Sigmoid colon (tissue), 4 donors: ENCODE data around the gene SWAP70.

Experiments used
- EP300 ChIP-seq, 4 donors: sonication (generic); formaldehyde crosslinking; IDR thresholded peaks; one replicate each; pipeline ENCODE4 v1.6.1; 2017; ENCODE audit warnings: antibody characterized with exemption in 4 of 4
- POLR2AphosphoS5 ChIP-seq, 4 donors: sonication (generic); formaldehyde crosslinking; IDR thresholded peaks; one replicate each; pipeline ENCODE4 v1.6.1; 2017; ENCODE audit warnings: antibody characterized with exemption in 4 of 4
- TF ChIP-seq, protein P1 (sequence below), 4 experiments: fragments of 450-650 bp in 3 of 4; fragments of 200-600 bp in 1 of 4; IDR thresholded peaks; one replicate each; pipeline ENCODE4 v1.5.1; 2016 to 2019; ENCODE audit warnings: antibody characterized with exemption in 4 of 4, mild to moderate bottlenecking in 3 of 4, moderate library complexity in 2 of 4

DNA sequence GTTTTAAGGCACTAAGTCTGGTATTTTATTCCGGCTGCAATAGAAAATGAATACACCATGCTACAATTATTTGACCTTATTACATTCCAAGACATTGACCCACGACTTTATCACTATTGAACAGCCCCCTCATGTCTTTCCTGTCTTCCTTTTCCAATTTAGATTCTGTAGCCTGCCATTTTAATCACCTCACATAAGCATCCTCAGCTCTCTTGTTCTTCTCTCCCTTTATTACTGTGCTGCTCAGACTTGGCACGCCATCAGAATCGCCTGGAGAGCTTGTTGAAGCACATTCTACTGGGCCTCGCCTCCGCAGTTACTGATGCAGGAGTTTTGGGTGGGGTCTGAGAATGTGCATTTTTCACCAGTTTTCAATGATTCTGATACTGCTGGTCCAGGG lies 38.7 kb upstream of the SWAP70 start:
- TF ChIP-seq POLR2AphosphoS5 (IDR thresholded peaks at IDR 0.05) (no peak), EP300 (IDR thresholded peaks at IDR 0.05) (no peak)
- TF ChIP-seq, protein P1, sequence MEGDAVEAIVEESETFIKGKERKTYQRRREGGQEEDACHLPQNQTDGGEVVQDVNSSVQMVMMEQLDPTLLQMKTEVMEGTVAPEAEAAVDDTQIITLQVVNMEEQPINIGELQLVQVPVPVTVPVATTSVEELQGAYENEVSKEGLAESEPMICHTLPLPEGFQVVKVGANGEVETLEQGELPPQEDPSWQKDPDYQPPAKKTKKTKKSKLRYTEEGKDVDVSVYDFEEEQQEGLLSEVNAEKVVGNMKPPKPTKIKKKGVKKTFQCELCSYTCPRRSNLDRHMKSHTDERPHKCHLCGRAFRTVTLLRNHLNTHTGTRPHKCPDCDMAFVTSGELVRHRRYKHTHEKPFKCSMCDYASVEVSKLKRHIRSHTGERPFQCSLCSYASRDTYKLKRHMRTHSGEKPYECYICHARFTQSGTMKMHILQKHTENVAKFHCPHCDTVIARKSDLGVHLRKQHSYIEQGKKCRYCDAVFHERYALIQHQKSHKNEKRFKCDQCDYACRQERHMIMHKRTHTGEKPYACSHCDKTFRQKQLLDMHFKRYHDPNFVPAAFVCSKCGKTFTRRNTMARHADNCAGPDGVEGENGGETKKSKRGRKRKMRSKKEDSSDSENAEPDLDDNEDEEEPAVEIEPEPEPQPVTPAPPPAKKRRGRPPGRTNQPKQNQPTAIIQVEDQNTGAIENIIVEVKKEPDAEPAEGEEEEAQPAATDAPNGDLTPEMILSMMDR (IDR thresholded peaks at IDR 0.05): no peak
